Measurements from ENCODE around the gene NPIPA1. TPM values are rescaled to one million over a fixed set of nuclear protein-coding genes. Genes with fewer than 3 reads are reported as not detected.
"Not testable (repeated sequence)": the region's sequence is repeated elsewhere in the genome, so short reads cannot be mapped to it uniquely, and the experiment has no call there.

NPIPA1 gene
- total and polyA plus RNA-seq, 9 of the 15 experiments (the other 6 are each of a cell fraction or from before 2014, with no cell fraction given), result 8.2 to 48.7 (median 27.2) TPM

- H3K27ac ChIP-seq (ENCODE audit: extremely low read depth, low read depth, low read length); CTCF ChIA-PET (ENCODE audit: low intra/inter-chr PET ratio); H3K4me3 ChIP-seq; H3K4me1 ChIP-seq (replicated peaks in 1 of 2; ENCODE audit: control insufficient read depth in 2 of 2, insufficient read depth in 2 of 2, low read length in 2 of 2); POLR2A ChIA-PET; H2AFZ ChIP-seq (ENCODE audit: low read depth, low read length); intact Hi-C loops (cut with micrococcal nuclease); DNase-seq (ENCODE audit: extremely low read depth in 1 of 4, low spot score in 3 of 4); H3K4me2 ChIP-seq (ENCODE audit: insufficient read depth, low read length); H3K9me3 ChIP-seq (replicated peaks; ENCODE audit: control insufficient read depth, insufficient read depth, low read depth, low read length); BruUV-seq (replicated peaks); H3K9me1 ChIP-seq (ENCODE audit: control insufficient read depth, insufficient read depth, low read length); H4K20me1 ChIP-seq (replicated peaks; ENCODE audit: control insufficient read depth, insufficient read depth, low read length); H3K79me2 ChIP-seq (ENCODE audit: control insufficient read depth, insufficient read depth, low read length); H3K27me3 ChIP-seq (ENCODE audit: control insufficient read depth in 2 of 2, insufficient read depth in 2 of 2, low read length in 2 of 2); H3K36me3 ChIP-seq (ENCODE audit: control insufficient read depth, insufficient read depth, low read length); ATAC-seq; H3K9ac ChIP-seq (ENCODE audit: insufficient read depth in 1 of 2, low read depth in 2 of 2, low read length in 2 of 2); FAIRE-seq: not testable (repeated sequence)
- in situ Hi-C loops (cut with MboI), result loop anchor here (25.0 kb wide), 1 partner anchor 166 kb away; the partner anchor contains the start of gene NTAN1
- WGBS (ENCODE audit: insufficient coverage, low coverage, missing lambda C conversion rate), result 58% methylated on average over 7 of the region's 9 CpGs
These were observed 41.2 kb upstream of the NPIPA1 start for GRCh38 chr16:14896023-14896422.

DNA sequence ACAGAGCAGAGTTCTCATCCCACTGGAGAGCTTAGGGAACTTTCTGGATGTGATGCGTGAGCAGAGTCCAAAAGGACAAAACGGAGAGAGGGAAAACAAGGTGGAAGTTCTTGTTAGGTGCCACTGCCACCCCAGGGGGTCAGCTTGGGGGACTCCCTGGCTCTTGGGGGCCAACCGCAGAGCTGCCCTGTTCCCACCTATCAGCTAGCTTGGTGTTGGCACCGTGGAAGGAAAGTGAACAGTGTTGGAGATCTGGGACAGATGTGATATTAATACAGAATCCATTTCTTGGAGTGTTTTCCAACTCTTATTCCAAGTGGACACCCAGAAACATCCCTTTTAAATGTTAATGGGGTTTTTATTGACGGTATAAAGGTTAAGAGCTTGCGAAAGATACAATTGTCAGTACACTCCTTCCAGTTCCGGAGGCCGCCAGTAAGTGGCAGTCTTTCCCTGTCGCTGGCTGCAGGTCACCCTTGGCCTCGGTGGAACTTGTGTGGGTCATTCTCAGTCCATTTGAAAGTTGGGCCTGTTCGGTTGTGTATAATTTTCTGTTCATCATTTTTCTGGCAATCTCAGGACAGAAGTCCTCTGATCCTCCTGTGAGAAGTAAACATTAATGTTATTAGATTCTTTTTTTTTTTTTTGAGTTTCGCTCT lies 40.1 kb upstream of the NPIPA1 start:
- H3K9ac ChIP-seq (ENCODE audit: insufficient read depth in 1 of 2, low read depth in 2 of 2, low read length in 2 of 2); H3K36me3 ChIP-seq (ENCODE audit: control insufficient read depth, insufficient read depth, low read length); H2AFZ ChIP-seq (ENCODE audit: low read depth, low read length); H3K27me3 ChIP-seq (ENCODE audit: control insufficient read depth in 2 of 2, insufficient read depth in 2 of 2, low read length in 2 of 2); H3K4me2 ChIP-seq (ENCODE audit: insufficient read depth, low read length); H3K9me3 ChIP-seq (replicated peaks; ENCODE audit: control insufficient read depth, insufficient read depth, low read depth, low read length); intact Hi-C loops (cut with micrococcal nuclease); POLR2A ChIA-PET; H3K27ac ChIP-seq (ENCODE audit: extremely low read depth, low read depth, low read length); H3K4me3 ChIP-seq; H3K79me2 ChIP-seq (ENCODE audit: control insufficient read depth, insufficient read depth, low read length); DNase-seq (ENCODE audit: extremely low read depth in 1 of 4, low spot score in 3 of 4); FAIRE-seq; BruUV-seq (replicated peaks); H3K4me1 ChIP-seq (replicated peaks in 1 of 2; ENCODE audit: control insufficient read depth in 2 of 2, insufficient read depth in 2 of 2, low read length in 2 of 2); H4K20me1 ChIP-seq (replicated peaks; ENCODE audit: control insufficient read depth, insufficient read depth, low read length); CTCF ChIA-PET (ENCODE audit: low intra/inter-chr PET ratio); H3K9me1 ChIP-seq (ENCODE audit: control insufficient read depth, insufficient read depth, low read length): not testable (repeated sequence)
- in situ Hi-C loops (cut with MboI), result loop anchor here (25.0 kb wide), 1 partner anchor 165 kb away; the partner anchor contains the start of gene NTAN1
- WGBS (ENCODE audit: insufficient coverage, low coverage, missing lambda C conversion rate), result no CpG with 5 or more reads among the region's 12 CpGs
- ATAC-seq, result peak; percentile 93

GRCh38 chr16:14898162-14898561 lies 39.1 kb upstream of the NPIPA1 start:
- H3K79me2 ChIP-seq (ENCODE audit: control insufficient read depth, insufficient read depth, low read length); DNase-seq (ENCODE audit: extremely low read depth in 1 of 4, low spot score in 3 of 4); H3K36me3 ChIP-seq (ENCODE audit: control insufficient read depth, insufficient read depth, low read length); H2AFZ ChIP-seq (ENCODE audit: low read depth, low read length); intact Hi-C loops (cut with micrococcal nuclease); H3K4me1 ChIP-seq (replicated peaks in 1 of 2; ENCODE audit: control insufficient read depth in 2 of 2, insufficient read depth in 2 of 2, low read length in 2 of 2); BruUV-seq (replicated peaks); FAIRE-seq; H4K20me1 ChIP-seq (replicated peaks; ENCODE audit: control insufficient read depth, insufficient read depth, low read length); ATAC-seq; H3K9me1 ChIP-seq (ENCODE audit: control insufficient read depth, insufficient read depth, low read length); POLR2A ChIA-PET; H3K9ac ChIP-seq (ENCODE audit: insufficient read depth in 1 of 2, low read depth in 2 of 2, low read length in 2 of 2); H3K4me2 ChIP-seq (ENCODE audit: insufficient read depth, low read length); CTCF ChIA-PET (ENCODE audit: low intra/inter-chr PET ratio); H3K27ac ChIP-seq (ENCODE audit: extremely low read depth, low read depth, low read length); H3K4me3 ChIP-seq; H3K27me3 ChIP-seq (ENCODE audit: control insufficient read depth in 2 of 2, insufficient read depth in 2 of 2, low read length in 2 of 2); H3K9me3 ChIP-seq (replicated peaks; ENCODE audit: control insufficient read depth, insufficient read depth, low read depth, low read length): not testable (repeated sequence)
- in situ Hi-C loops (cut with MboI), result loop anchor here (25.0 kb wide), 1 partner anchor 164 kb away; the partner anchor contains the start of gene NTAN1
- 92% methylated on average over 4 of the region's 4 CpGs for WGBS (ENCODE audit: insufficient coverage, low coverage, missing lambda C conversion rate)
